Glomerular endothelial cell (primary cell): ENCODE data around the gene CUX1. TPM values are rescaled to one million over a fixed set of nuclear protein-coding genes. Genes with fewer than 3 reads are reported as not detected.
A peak's percentile ranks its signal among the peaks of the same experiment; 100 is the strongest.

Source experiments
- DNase-seq: peaks from one replicate; pipeline ENCODE4 v3.0.0-alpha.2; 2011; ENCODE audit warnings: low read depth, low spot score; ENCODE audit errors: extremely low read depth
- total RNA-seq: library from RNA; depleted of rRNA; stranded (reverse); fragments of >200 nt; gene quantifications from 2 replicates; pipeline ENCODE4 v1.2.3, GENCODE V29; 2015

The CUX1 gene
- total RNA-seq, 1 donor from 2014 or later: 62.0 TPM

GRCh38 chr7:102271158-102271798, 453.9 kb downstream of the CUX1 start:
- DNase-seq: no peak

GRCh38 chr7:102272075-102272916, 454.9 kb downstream of the CUX1 start:
- peak; percentile 22 for DNase-seq

DNA sequence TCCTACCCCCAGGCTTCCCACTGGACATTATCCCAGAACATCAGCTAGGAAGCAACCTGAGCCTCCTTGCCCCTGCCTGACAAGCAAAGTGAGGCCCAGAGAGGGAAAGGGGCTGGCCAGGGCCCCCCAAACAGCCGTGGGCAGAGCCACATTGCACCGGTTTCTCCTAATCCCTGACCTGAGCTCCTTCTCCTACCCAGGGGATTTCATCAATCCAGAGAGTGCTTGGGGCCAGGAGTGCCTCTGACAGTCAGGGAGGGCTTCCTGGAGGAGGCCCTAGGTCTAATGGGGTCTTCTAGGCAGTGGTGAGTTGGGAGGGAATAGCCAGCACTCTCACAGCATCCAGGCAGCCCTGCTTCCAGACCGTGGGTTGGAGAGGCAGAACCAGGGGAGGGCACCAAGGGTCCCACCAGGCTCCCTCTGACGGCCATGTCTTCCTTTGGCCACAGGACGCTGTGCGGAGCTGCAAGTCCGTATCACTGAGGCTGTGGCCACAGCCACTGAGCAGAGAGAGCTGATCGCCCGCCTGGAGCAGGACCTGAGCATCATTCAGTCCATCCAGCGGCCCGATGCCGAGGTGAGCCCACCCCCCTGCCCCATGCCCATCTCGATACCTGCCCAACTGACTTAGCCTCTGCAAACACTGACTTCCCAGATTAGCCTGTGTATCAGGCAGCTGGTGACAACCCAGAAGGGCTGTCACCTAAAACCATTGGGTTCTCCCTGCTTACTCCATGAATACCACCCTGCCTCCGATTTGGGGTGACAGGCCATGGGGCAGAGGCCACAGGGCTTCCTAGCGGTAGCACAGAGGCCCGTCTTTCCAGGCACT, 455.7 kb downstream of the CUX1 start:
- DNase-seq: no peak

DNA sequence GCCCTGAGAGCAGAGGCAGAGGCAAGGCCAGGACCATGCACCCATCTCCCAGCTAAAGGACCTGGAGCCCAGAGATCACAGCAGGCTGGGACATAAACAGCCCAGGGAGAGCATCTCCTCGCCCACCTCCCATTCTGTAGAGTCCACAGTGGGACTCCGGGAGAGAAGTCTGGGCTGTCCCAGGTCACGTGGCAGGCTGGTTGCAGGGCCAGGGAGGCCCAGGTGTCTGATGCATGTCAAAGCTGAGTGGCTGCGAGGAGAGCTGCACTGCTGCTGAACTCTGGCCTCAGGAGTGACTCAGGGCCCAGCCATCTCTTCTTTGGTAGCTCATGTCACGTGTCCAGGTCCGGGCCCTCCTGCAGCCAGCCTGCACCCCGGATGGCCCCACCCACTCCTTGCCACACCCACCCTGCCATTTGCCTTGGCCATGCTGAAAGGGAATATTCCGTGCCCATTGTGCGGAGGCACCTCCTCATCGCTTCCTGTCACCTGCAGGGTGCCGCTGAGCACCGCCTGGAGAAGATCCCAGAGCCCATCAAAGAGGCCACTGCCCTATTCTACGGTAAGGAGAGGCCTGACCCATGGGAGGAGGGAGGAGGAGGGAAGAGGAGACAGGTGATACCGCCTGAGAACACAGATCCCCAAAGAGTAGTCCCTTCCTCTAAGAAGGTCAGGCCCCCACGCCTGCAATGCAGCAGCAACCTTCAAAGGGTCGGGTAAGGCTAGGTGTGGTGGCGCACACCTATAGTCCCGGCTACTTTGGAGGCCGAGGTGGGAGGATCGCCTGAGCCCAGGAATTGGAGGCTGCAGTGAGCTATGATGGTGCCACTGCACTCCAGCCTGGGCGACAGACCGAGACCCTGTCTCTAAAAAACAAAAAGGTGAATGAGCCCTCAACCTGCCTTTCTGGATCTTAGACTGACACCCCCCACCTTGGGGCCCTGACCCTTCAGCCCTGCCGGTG, 456.6 kb downstream of the CUX1 start:
- no peak for DNase-seq

GRCh38 chr7:102275123-102275703, 457.8 kb downstream of the CUX1 start:
- DNase-seq: no peak

DNA sequence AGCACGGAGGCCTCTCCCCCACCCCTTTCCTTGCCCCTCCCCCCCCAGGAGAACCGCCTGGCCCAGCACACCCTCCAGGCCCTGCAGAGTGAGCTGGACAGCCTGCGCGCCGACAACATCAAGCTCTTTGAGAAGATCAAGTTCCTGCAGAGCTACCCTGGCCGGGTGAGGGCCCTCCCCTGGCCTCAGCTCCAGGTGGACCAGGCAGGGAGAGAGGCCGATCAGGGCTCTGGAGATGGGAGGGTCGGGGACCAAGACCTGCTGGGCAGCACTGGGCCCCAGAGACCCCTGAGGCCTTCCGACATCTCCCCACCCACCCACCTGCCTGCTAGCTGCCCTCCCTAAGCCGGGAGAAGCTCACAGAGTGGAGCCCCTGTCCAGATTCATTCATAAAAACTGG, 460.5 kb downstream of the CUX1 start:
- DNase-seq: no peak

DNA sequence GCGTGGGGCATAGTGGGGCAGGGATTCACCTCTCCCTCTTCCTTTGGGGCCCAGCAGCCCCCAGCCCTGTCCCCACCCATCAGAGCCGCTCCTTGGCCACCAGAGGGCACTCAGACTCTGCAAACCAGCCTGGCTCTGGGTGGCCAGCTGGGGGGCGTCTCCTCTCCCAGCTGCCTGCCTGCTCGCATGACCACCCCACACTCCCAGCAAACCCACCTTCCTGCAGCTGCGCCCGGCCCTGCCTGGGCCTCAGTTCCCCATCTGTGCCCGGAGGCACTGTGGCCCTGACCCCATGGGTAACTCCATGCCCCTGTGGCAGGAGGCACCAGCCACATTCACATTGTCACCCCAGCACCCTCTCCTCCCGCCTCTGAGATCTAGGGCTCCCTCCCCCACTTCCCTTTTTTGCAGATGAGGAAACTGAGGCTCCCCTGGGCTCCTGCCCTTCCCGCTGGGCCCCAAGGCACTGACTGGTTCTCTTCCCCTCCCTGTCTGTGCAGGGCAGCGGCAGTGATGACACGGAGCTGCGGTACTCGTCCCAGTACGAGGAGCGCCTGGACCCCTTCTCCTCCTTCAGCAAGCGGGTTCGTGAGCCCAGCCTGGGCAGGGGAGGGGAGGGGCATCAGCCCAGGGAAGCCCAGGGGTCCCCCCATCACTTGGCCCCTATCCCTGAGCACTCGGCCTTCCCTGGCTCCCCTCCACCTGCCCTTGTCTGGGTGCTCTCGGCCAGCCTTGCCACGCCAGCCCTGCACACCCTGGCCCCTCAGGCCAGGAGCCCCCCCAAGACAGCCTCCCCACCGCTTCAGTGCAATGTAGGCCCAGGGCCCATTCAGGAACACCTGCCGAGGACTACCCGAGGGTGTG, 462.3 kb downstream of the CUX1 start:
- DNase-seq: no peak

- no peak for DNase-seq
These were observed 463.1 kb downstream of the CUX1 start for GRCh38 chr7:102280521-102280920.

- DNase-seq: no peak
These were observed 464.4 kb downstream of the CUX1 start for GRCh38 chr7:102281785-102282184.

GRCh38 chr7:102282465-102283362, 465.3 kb downstream of the CUX1 start:
- no peak for DNase-seq

DNA sequence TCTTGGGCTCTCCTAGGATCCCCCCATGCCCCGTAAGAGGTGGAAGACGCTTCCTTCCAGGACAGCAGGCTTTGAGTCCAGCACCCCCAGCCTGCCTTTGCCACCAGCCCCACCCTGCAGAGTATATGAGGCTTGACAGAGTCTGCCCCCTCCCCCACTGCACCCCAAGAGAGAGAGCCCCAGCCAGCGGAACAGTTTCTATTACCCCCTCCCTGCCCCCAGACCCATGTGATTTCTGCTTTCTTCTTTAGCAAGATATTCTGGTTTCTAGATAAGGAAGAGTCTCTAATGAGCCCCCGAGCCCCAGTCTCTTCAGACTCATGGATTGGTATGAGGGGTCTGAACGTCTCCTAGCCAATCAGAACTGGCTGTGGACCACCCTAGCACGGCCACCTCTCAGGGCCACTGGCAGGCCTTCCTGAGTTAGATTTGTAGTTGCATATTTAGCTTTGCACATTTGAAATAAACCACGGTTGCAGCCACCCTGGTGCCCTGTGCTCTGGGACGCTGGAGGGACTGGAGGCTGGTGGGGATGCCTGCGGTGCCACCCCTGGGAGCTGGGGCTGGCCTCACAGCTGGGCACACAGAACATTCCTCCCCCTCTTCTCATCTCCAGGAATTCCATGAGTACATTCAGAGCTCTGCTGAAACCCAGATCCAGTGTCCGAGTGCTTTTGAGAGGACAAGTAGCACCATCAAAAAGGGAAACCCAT, 466.2 kb downstream of the CUX1 start:
- DNase-seq: no peak

GRCh38 chr7:102284399-102284798, 467.0 kb downstream of the CUX1 start:
- no peak for DNase-seq

- no peak for DNase-seq
These were observed 467.6 kb downstream of the CUX1 start for GRCh38 chr7:102284891-102285539.

- no peak for DNase-seq
These were observed 468.3 kb downstream of the CUX1 start for GRCh38 chr7:102285540-102286236.

- DNase-seq: no peak
These were observed 469.0 kb downstream of the CUX1 start, which contains the start of gene SH2B2 for GRCh38 chr7:102286237-102287110. SH2B2 (plus strand) TSS chr7:102286868; CDS start chr7:102300551, 13,683 bp downstream.
